ENCODE data around the gene TBC1D13. TPM values are rescaled to one million over a fixed set of nuclear protein-coding genes. Genes with fewer than 3 reads are reported as not detected.

TBC1D13 gene
- total and polyA plus RNA-seq, 9 of the 15 experiments (the other 6 are each of a cell fraction or from before 2014, with no cell fraction given), result 2.3 to 28.7 (median 11.4) TPM

DNA sequence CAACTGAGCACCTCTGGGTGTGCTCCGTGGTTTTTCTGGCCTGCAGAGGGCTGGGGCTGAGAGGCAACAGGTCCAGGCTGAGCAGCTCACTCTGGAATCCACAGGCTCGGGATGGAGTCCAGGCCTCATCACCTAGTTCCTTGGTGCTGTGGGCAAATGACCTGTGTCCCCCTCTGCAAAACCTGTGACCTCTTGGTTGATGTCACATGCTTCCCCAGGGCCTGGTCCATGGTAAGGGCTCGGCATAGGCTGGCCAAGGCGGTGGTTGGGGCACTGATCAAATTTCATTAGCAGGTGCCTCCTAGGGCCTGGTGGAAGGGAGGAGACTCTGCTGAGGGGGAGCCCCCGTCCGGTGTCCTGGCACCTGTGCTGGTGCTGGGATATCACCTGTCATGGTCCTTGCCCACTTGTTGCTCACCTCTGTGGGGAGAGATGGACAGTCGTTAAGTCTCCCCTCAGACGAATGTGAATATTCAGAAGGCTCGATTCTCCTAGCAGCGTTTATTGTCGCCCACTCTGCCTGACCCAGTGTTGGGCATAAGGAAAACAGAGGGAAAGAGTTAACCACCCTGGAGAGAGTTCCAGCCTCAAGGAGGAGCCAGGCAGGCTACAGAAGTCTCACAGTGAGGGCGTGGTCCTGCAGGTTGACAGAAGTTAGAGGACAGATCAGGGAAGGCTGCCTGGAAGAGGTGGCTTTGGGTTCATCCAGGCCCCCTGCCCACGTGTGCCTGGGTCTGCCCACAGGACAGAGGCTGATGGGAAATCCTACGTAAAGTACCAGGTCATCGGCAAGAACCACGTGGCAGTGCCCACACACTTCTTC lies 34.7 kb downstream of the TBC1D13 start (continued):
- TF ChIP-seq ASH1L (IDR thresholded peaks at IDR 0.05; ENCODE audit: borderline replicate concordance, low read depth, partially characterized antibody), result no peak
- peak; percentile 13 for TF ChIP-seq GTF3C2 (IDR thresholded peaks at IDR 0.05; ENCODE audit: borderline replicate concordance, extremely low read depth, insufficient read length)
- TF ChIP-seq ZNF175 (CRISPR knock-in tag; IDR thresholded peaks at IDR 0.05; ENCODE audit: low read depth), result no peak
- no peak for TF ChIP-seq HIVEP1 (CRISPR knock-in tag; IDR thresholded peaks at IDR 0.05)
- TF ChIP-seq ZZZ3 (IDR thresholded peaks at IDR 0.05), result no peak
- TF ChIP-seq HNRNPUL1 (IDR thresholded peaks at IDR 0.05; ENCODE audit: low read length), result no peak
- no peak for TF ChIP-seq ZBTB9 (CRISPR knock-in tag; IDR thresholded peaks at IDR 0.05)
- TF ChIP-seq, protein P1, sequence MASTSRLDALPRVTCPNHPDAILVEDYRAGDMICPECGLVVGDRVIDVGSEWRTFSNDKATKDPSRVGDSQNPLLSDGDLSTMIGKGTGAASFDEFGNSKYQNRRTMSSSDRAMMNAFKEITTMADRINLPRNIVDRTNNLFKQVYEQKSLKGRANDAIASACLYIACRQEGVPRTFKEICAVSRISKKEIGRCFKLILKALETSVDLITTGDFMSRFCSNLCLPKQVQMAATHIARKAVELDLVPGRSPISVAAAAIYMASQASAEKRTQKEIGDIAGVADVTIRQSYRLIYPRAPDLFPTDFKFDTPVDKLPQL (IDR thresholded peaks at IDR 0.05; ENCODE audit: extremely low read depth, insufficient read length), result no peak
- TF ChIP-seq ZNF436 (CRISPR knock-in tag; IDR thresholded peaks at IDR 0.05), result 0 out of 2 replicates have a peak, but pooled peaks have one; percentile 68
- no peak for TF ChIP-seq MTF1 (CRISPR knock-in tag; IDR thresholded peaks at IDR 0.05; ENCODE audit: borderline replicate concordance)
- no peak for TF ChIP-seq GATAD2B (IDR thresholded peaks at IDR 0.05; ENCODE audit: borderline replicate concordance)
- no peak for TF ChIP-seq ZNF586 (CRISPR knock-in tag; conservative IDR thresholded peaks at IDR 0.05)
- TF ChIP-seq, protein P2, sequence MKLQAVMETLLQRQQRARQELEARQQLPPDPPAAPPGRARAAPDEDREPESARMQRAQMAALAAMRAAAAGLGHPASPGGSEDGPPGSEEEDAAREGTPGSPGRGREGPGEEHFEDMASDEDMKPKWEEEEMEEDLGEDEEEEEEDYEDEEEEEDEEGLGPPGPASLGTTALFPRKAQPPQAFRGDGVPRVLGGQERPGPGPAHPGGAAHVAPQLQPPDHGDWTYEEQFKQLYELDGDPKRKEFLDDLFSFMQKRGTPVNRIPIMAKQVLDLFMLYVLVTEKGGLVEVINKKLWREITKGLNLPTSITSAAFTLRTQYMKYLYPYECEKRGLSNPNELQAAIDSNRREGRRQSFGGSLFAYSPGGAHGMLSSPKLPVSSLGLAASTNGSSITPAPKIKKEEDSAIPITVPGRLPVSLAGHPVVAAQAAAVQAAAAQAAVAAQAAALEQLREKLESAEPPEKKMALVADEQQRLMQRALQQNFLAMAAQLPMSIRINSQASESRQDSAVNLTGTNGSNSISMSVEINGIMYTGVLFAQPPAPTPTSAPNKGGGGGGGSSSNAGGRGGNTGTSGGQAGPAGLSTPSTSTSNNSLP (IDR thresholded peaks at IDR 0.05; ENCODE audit: borderline replicate concordance, low read depth, low read length), result no peak
- peak; percentile 51; the same call in 1 of the 2 replicates for TF ChIP-seq POLR2G (IDR thresholded peaks at IDR 0.05; ENCODE audit: low read depth, low read length)
- peak; percentile 73 for TF ChIP-seq RBM25 (IDR thresholded peaks at IDR 0.05; ENCODE audit: low read depth, low read length, severe bottlenecking)
